GM23338 (cell line): ENCODE data around the gene WDR54. TPM values are rescaled to one million over a fixed set of nuclear protein-coding genes. Genes with fewer than 3 reads are reported as not detected.

Experiments used
- ATAC-seq: fragments of 200-7000 bp; cut with Tn5 transposase; 3 replicates; pipeline ENCODE4 v1.9.1; 2020
- DNase-seq: peaks from one replicate; pipeline ENCODE4 v3.0.0-alpha.2; 2015; ENCODE audit warnings: low spot score
- H2AFZ ChIP-seq: fragments of 200-600 bp; sonication (generic); 2 replicates; pipeline ENCODE4 v1.8.0; 2016; ENCODE audit warnings: antibody characterized with exemption, mild to moderate bottlenecking, moderate library complexity
- H3F3A ChIP-seq: fragments of 200-600 bp; sonication (generic); replicated peaks from 2 replicates; pipeline ENCODE4 v1.8.0; 2017; ENCODE audit warnings: antibody characterized with exemption, mixed run types, low read depth
- H3K27ac ChIP-seq: fragments of 200-600 bp; sonication (generic); 2 replicates; pipeline ENCODE4 v1.6.1; 2016; ENCODE audit warnings: low read depth
- H3K27me3 ChIP-seq: fragments of 200-600 bp; sonication (generic); 2 replicates; pipeline ENCODE4 v1.8.0; 2016; ENCODE audit warnings: mild to moderate bottlenecking, mixed run types, moderate library complexity; ENCODE audit not compliant: insufficient read depth
- H3K36me3 ChIP-seq: fragments of 200-600 bp; sonication (generic); 2 replicates; pipeline ENCODE4 v1.8.0; 2016; ENCODE audit warnings: mild to moderate bottlenecking; ENCODE audit not compliant: insufficient read depth
- H3K4me1 ChIP-seq: fragments of 200-600 bp; sonication (generic); 2 replicates; pipeline ENCODE4 v1.8.0; 2016; ENCODE audit warnings: mild to moderate bottlenecking, moderate library complexity; ENCODE audit not compliant: insufficient read depth
- H3K4me2 ChIP-seq: fragments of 200-600 bp; sonication (generic); 2 replicates; pipeline ENCODE4 v1.7.1; 2017; ENCODE audit warnings: mixed run types
- H3K4me3 ChIP-seq: fragments of 200-600 bp; sonication (generic); 2 replicates; pipeline ENCODE4 v1.6.1; 2016; ENCODE audit warnings: mixed run types
- H3K79me2 ChIP-seq: fragments of 200-600 bp; sonication (generic); replicated peaks from 2 replicates; pipeline ENCODE4 v1.8.0; 2017; ENCODE audit warnings: mild to moderate bottlenecking; ENCODE audit not compliant: insufficient read depth
- H3K9me2 ChIP-seq: fragments of 200-600 bp; sonication (generic); 2 replicates; pipeline ENCODE4 v1.8.0; 2017; ENCODE audit not compliant: insufficient read depth
- H4K20me1 ChIP-seq: fragments of 200-600 bp; sonication (generic); replicated peaks from 2 replicates; pipeline ENCODE4 v1.8.0; 2017; ENCODE audit warnings: mild to moderate bottlenecking; ENCODE audit not compliant: insufficient read depth
- H3K27ac Mint-ChIP-seq: 2 replicates; pipeline ENCODE4 v1.8.0; 2020; ENCODE audit warnings: inconsistent platforms, mild to moderate bottlenecking, moderate library complexity, mixed read lengths
- H3K27me3 Mint-ChIP-seq: 3 replicates; pipeline ENCODE4 v1.8.0; 2022; ENCODE audit warnings: low read depth, mild to moderate bottlenecking, moderate library complexity, mixed read lengths, inconsistent platforms; ENCODE audit not compliant: insufficient read depth, poor library complexity
- H3K36me3 Mint-ChIP-seq: 3 replicates; pipeline ENCODE4 v1.8.0; 2021; ENCODE audit warnings: low read depth, mild to moderate bottlenecking, inconsistent platforms, moderate library complexity, mixed read lengths
- H3K4me1 Mint-ChIP-seq: 3 replicates; pipeline ENCODE4 v1.8.0; 2020; ENCODE audit warnings: mild to moderate bottlenecking, inconsistent platforms, mixed read lengths
- H3K4me3 Mint-ChIP-seq: 3 replicates; pipeline ENCODE4 v1.8.0; 2021; ENCODE audit warnings: moderate library complexity, mild to moderate bottlenecking, inconsistent platforms, mixed read lengths
- H3K9me3 Mint-ChIP-seq: 3 replicates; pipeline ENCODE4 v1.8.0; 2020; ENCODE audit warnings: moderate library complexity, mild to moderate bottlenecking, inconsistent platforms, mixed read lengths
- CREB1 ChIP-seq: fragments of 250-450 bp; sonication (Bioruptor Pico); IDR thresholded peaks from 2 replicates; pipeline ENCODE4 v1.5.0; 2020; ENCODE audit warnings: low read depth, mild to moderate bottlenecking, moderate library complexity
- CTCF ChIP-seq, 2 experiments: fragments of 200-600 bp in 1 of 2; sonication (generic) in 1 of 2; conservative IDR thresholded peaks; 2 replicates each; pipeline versions ENCODE4 v1.5.1 to v1.6.1; 2016 to 2017; ENCODE audit warnings: antibody characterized with exemption in 2 of 2, low read depth in 2 of 2, mild to moderate bottlenecking in 2 of 2, moderate library complexity in 1 of 2
- ETS1 ChIP-seq: IDR thresholded peaks from 2 replicates; pipeline ENCODE4 v1.6.1; 2016; ENCODE audit warnings: antibody characterized with exemption
- EZH2 ChIP-seq: fragments of 200-600 bp; sonication (generic); IDR thresholded peaks from one replicate; pipeline ENCODE4 v1.8.0; 2017; ENCODE audit warnings: antibody characterized with exemption, mild to moderate bottlenecking, low read depth; ENCODE audit not compliant: unreplicated experiment
- EZH2phosphoT487 ChIP-seq: fragments of 200-600 bp; sonication (generic); IDR thresholded peaks from one replicate; pipeline ENCODE4 v1.8.1; 2018; ENCODE audit warnings: antibody characterized with exemption; ENCODE audit not compliant: unreplicated experiment
- JUNB ChIP-seq: IDR thresholded peaks from one replicate; pipeline ENCODE4 v1.6.1; 2016; ENCODE audit warnings: antibody characterized with exemption; ENCODE audit not compliant: unreplicated experiment
- NANOG ChIP-seq: IDR thresholded peaks from 2 replicates; pipeline ENCODE4 v1.6.1; 2016; ENCODE audit warnings: antibody characterized with exemption, borderline replicate concordance
- POLR2AphosphoS5 ChIP-seq: IDR thresholded peaks from 2 replicates; pipeline ENCODE4 v1.6.1; 2016; ENCODE audit warnings: antibody characterized with exemption, low read depth
- REST ChIP-seq: IDR thresholded peaks from one replicate; pipeline ENCODE4 v1.6.1; 2018; ENCODE audit warnings: antibody characterized with exemption; ENCODE audit not compliant: unreplicated experiment
- STAT1 ChIP-seq: IDR thresholded peaks from one replicate; pipeline ENCODE4 v1.6.1; 2016; ENCODE audit warnings: antibody characterized with exemption; ENCODE audit not compliant: unreplicated experiment
- ZNF114 ChIP-seq: fragments of 250-450 bp; sonication (Bioruptor Pico); IDR thresholded peaks from 2 replicates; pipeline ENCODE4 v1.5.0; 2020; ENCODE audit warnings: mild to moderate bottlenecking, moderate library complexity
- ZNF331 ChIP-seq: fragments of 250-450 bp; sonication (Bioruptor Pico); IDR thresholded peaks from 2 replicates; pipeline ENCODE4 v1.5.0; 2020; ENCODE audit warnings: low read depth, mild to moderate bottlenecking, moderate library complexity
- ZNF462 ChIP-seq: fragments of 250-450 bp; sonication (Bioruptor Pico); IDR thresholded peaks from 2 replicates; pipeline ENCODE4 v1.5.0; 2020; ENCODE audit warnings: mild to moderate bottlenecking, moderate library complexity
- polyA plus RNA-seq: library from polyadenylated mRNA; unstranded; fragments of >200 nt; fragmentation: Nextera tagmentation; extraction: Ambion mirVana; gene quantifications from 2 replicates; pipeline ENCODE4 v1.2.1, GENCODE V29; 2016
- total RNA-seq: library from RNA; depleted of rRNA; stranded (reverse); fragments of >200 nt; shearing (Covaris generic); gene quantifications from 2 replicates; pipeline ENCODE4 v1.2.3, GENCODE V29; 2014

The WDR54 gene
- total and polyA plus RNA-seq, 2 experiments from 2014 or later, result 41.3 to 42.6 TPM

- H3K4me3 Mint-ChIP-seq, result peak overlapping the region; percentile 85; the same call in 1 of the 3 replicates
- no peak overlapping the region for H2AFZ ChIP-seq
- peaks cover 17% of the 10 kb centered on the region for H3K36me3 ChIP-seq
- H3K27me3 Mint-ChIP-seq, result peaks cover 2% of the 10 kb centered on the region
- H3K27ac ChIP-seq, result no peak overlapping the region
- H3K4me1 ChIP-seq, result peaks cover 19% of the 10 kb centered on the region
- peaks cover 29% of the 10 kb centered on the region for H3K4me1 Mint-ChIP-seq
- H3K4me3 ChIP-seq, result no peak overlapping the region
- peaks cover 20% of the 10 kb centered on the region for H3K79me2 ChIP-seq
- ATAC-seq, result no peak
- H3K9me2 ChIP-seq, result no peaks in the 10 kb centered on the region
- H3K27ac Mint-ChIP-seq, result peak overlapping the region; percentile 64
- peaks cover 7% of the 10 kb centered on the region for H4K20me1 ChIP-seq
- H3K9me3 Mint-ChIP-seq, result no peaks in the 10 kb centered on the region
- H3K27me3 ChIP-seq, result no peaks in the 10 kb centered on the region
- 0 out of 2 replicates have a peak, but pooled peaks cover 5% of the 10 kb centered on the region for H3F3A ChIP-seq
- H3K4me2 ChIP-seq, result 0 out of 2 replicates have a peak overlapping the region, but pooled peaks have one; percentile 38
- H3K36me3 Mint-ChIP-seq, result peaks cover 52% of the 10 kb centered on the region
- TF ChIP-seq STAT1, result no peak
- TF ChIP-seq CREB1, result no peak
- TF ChIP-seq ZNF114 (CRISPR knock-in tag), result no peak
- TF ChIP-seq EZH2, result no peak
- no peak for TF ChIP-seq REST
- no peak for TF ChIP-seq ZNF331 (CRISPR knock-in tag)
- no peak for TF ChIP-seq EZH2phosphoT487
- no peak for TF ChIP-seq POLR2AphosphoS5
- no peak for TF ChIP-seq JUNB
- TF ChIP-seq CTCF (conservative IDR thresholded peaks at IDR 0.05; ENCODE audit: low read depth in 2 of 2), result no peak
- no peak for TF ChIP-seq ZNF462
- TF ChIP-seq ETS1, result no peak
- no peak for TF ChIP-seq NANOG
- DNase-seq, result no peak
Measured at GRCh38 chr2:74372674-74373073, 48.9 kb upstream of the WDR54 start.
